ENCODE data around the gene REXO4. TPM values are rescaled to one million over a fixed set of nuclear protein-coding genes. Genes with fewer than 3 reads are reported as not detected.

The REXO4 gene
- total and polyA plus RNA-seq, 2 of the 8 experiments (the other 6 are each of a cell fraction or from before 2014, with no cell fraction given) = 19.1 to 38.3 TPM

DNA sequence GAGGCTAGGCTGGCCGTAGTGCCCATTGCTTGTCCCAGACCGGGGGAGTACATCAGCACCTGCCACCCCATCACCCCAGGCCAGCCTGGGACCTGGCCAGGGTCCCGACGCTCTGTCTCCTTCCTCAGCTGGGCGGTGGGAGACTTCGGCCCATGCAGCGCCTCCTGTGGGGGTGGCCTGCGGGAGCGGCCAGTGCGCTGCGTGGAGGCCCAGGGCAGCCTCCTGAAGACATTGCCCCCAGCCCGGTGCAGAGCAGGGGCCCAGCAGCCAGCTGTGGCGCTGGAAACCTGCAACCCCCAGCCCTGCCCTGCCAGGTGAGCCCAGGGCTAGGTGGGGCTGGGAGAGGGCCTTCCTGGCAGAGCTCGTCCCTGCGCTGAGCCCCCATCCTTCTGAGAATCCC lies 25.4 kb upstream of the REXO4 start (continued):
- TF ChIP-seq GABPA (IDR thresholded peaks at IDR 0.05; ENCODE audit: borderline replicate concordance, insufficient read depth, low read length) (no peak), SIRT6 (IDR thresholded peaks at IDR 0.05; ENCODE audit: low read length) (no peak), TAF7 (optimal IDR thresholded peaks at IDR 0.05; ENCODE audit: borderline replicate concordance, low read depth, low read length) (no peak), CBX5 (IDR thresholded peaks at IDR 0.05; ENCODE audit: low read depth, low read length) (no peak), YY1 (IDR thresholded peaks at IDR 0.05; ENCODE audit: low read depth, low read length) (no peak), RBBP5 (IDR thresholded peaks at IDR 0.05; ENCODE audit: borderline replicate concordance, low read depth, low read length) (no peak), HDAC2 (IDR thresholded peaks at IDR 0.05; ENCODE audit: borderline replicate concordance in 1 of 2, low read depth in 2 of 2, low read length in 2 of 2) (no peak)

Measured in H1 (cell line).